Activated T-cell treated with anti-CD3 and anti-CD28 coated beads, Interleukin-2, amount 50 U/mL, for 4 hours (primary cell): ENCODE data around the gene ARF5. TPM values are rescaled to one million over a fixed set of nuclear protein-coding genes. Genes with fewer than 3 reads are reported as not detected.

Experiments
- ATAC-seq, 2 donors: fragments of 200-7000 bp; cut with Tn5 transposase; one replicate each; pipeline ENCODE4 v1.10.0; 2021
- DNase-seq: peaks from one replicate; pipeline ENCODE4 v3.0.0-alpha.2; 2020
- H3K27me3 Mint-ChIP-seq: one replicate; pipeline ENCODE4 v1.8.0; 2021; ENCODE audit warnings: low read depth, mixed read lengths
- H3K36me3 Mint-ChIP-seq: one replicate; pipeline ENCODE4 v1.8.0; 2022; ENCODE audit warnings: mixed read lengths; ENCODE audit not compliant: insufficient read depth
- H3K4me1 Mint-ChIP-seq: one replicate; pipeline ENCODE4 v1.8.0; 2021; ENCODE audit warnings: low read depth, mixed read lengths
- H3K4me3 Mint-ChIP-seq: one replicate; pipeline ENCODE4 v1.8.0; 2021; ENCODE audit warnings: mild to moderate bottlenecking, moderate library complexity, mixed read lengths
- H3K9me3 Mint-ChIP-seq: one replicate; pipeline ENCODE4 v1.8.0; 2021; ENCODE audit warnings: mixed read lengths
- total RNA-seq, 3 donors: library from RNA; stranded (reverse); gene quantifications; one replicate each; pipeline ENCODE4 v1.2.1, GENCODE V29; 2021

Gene ARF5
- total RNA-seq, 3 donors from 2014 or later: 94.0 to 116 (median 104) TPM

GRCh38 chr7:127635659-127636285, 47.6 kb downstream of the ARF5 start:
- Mint-ChIP-seq H3K4me1 (peaks cover 2% of the 10 kb centered on the region), H3K9me3 (no peaks in the 10 kb centered on the region), H3K36me3 (no peaks in the 10 kb centered on the region), H3K27me3 (peaks cover 39% of the 10 kb centered on the region), H3K4me3 (no peak overlapping the region)
- ATAC-seq (no peak), DNase-seq (no peak)

GRCh38 chr7:127638197-127638596, 50.0 kb downstream of the ARF5 start:
- peaks cover 23% of the 10 kb centered on the region for H3K27me3 Mint-ChIP-seq
- H3K36me3 Mint-ChIP-seq: no peaks in the 10 kb centered on the region
- no peak for DNase-seq
- H3K4me3 Mint-ChIP-seq: no peak overlapping the region
- peaks cover 2% of the 10 kb centered on the region for H3K4me1 Mint-ChIP-seq
- ATAC-seq: no peak
- no peaks in the 10 kb centered on the region for H3K9me3 Mint-ChIP-seq

Other genes starting within 250 kb of the ARF5 start
- gene ZNF800, start 195.7 kb upstream of the ARF5 start, total RNA-seq: 10 to 100 TPM; 37.2 to 41.4 (median 40.4) TPM
- 10 to 100 TPM; 16.2 to 19.1 (median 18.5) TPM for gene GCC1, start 2.8 kb upstream of the ARF5 start, total RNA-seq
- gene FSCN3, start 5.3 kb downstream of the ARF5 start, total RNA-seq: 1 to 10 TPM; 1.2 to 2.2 (median 1.7) TPM
- gene PAX4, start 29.7 kb downstream of the ARF5 start, total RNA-seq: not detected
- gene SND1, start 63.8 kb downstream of the ARF5 start, total RNA-seq: 100 to 1,000 TPM; 260 to 267 (median 267) TPM